Measurements from ENCODE around the gene CELA2B.

- no peak for TF ChIP-seq CTCF (IDR thresholded peaks at IDR 0.05)
- no peak for TF ChIP-seq POLR2A (IDR thresholded peaks at IDR 0.05)
These were observed 42.4 kb upstream of the CELA2B start for GRCh38 chr1:15433471-15433870.
